HG03469 (cell line): Measurements from ENCODE around the gene TRIM15.
"Not testable (repeated sequence)": the region's sequence is repeated elsewhere in the genome, so short reads cannot be mapped to it uniquely, and the experiment has no call there.

Experiments used
- ATAC-seq: cut with Tn5 transposase; IDR thresholded peaks from one replicate; pipeline ENCODE4 v1.9.1; 2021; ENCODE audit warnings: mild to moderate bottlenecking, moderate library complexity, moderate number of reproducible peaks; ENCODE audit not compliant: unreplicated experiment

TRIM15 gene

GRCh38 chr6:30163090-30163917, at the start of gene TRIM15:
Gene TRIM15 (plus strand): TSS chr6:30163546. CDS start chr6:30163685, 139 bp downstream.
- ATAC-seq: no peak

GRCh38 chr6:30113841-30114240, 49.5 kb upstream of the TRIM15 start:
- no peak for ATAC-seq

GRCh38 chr6:30116724-30117123, 46.6 kb upstream of the TRIM15 start:
- no peak for ATAC-seq

- not testable (repeated sequence) for ATAC-seq
Measured at GRCh38 chr6:30118691-30119090, 44.7 kb upstream of the TRIM15 start.

- no peak for ATAC-seq
Measured at GRCh38 chr6:30121446-30122366, 41.6 kb upstream of the TRIM15 start.

GRCh38 chr6:30122515-30122914, 40.8 kb upstream of the TRIM15 start:
- ATAC-seq: no peak

GRCh38 chr6:30127238-30128093, 35.9 kb upstream of the TRIM15 start:
- no peak for ATAC-seq

- ATAC-seq: no peak
Measured at GRCh38 chr6:30129265-30130178, 33.8 kb upstream of the TRIM15 start.

GRCh38 chr6:30130179-30130679, 33.1 kb upstream of the TRIM15 start:
- no peak for ATAC-seq

- ATAC-seq: no peak
Measured at GRCh38 chr6:30130887-30131862, 32.2 kb upstream of the TRIM15 start.

GRCh38 chr6:30131947-30132497, 31.3 kb upstream of the TRIM15 start:
- no peak for ATAC-seq

- no peak for ATAC-seq
Measured at GRCh38 chr6:30135147-30135546, 28.2 kb upstream of the TRIM15 start.

GRCh38 chr6:30135757-30136156, 27.6 kb upstream of the TRIM15 start, which contains the start of gene TRIM40:
Gene TRIM40 (plus strand): TSS chr6:30136140. CDS start chr6:30137037, 897 bp downstream.
- no peak for ATAC-seq

- ATAC-seq: no peak
Measured at GRCh38 chr6:30136570-30137286, 26.6 kb upstream of the TRIM15 start.

GRCh38 chr6:30140240-30140639, 23.1 kb upstream of the TRIM15 start:
- ATAC-seq: not testable (repeated sequence)

GRCh38 chr6:30142665-30143064, 20.7 kb upstream of the TRIM15 start:
- no peak for ATAC-seq

GRCh38 chr6:30143780-30144179, 19.6 kb upstream of the TRIM15 start:
- ATAC-seq: no peak
